PC-3 (cell line): Measurements from ENCODE around the gene CD7. TPM values are rescaled to one million over a fixed set of nuclear protein-coding genes. Genes with fewer than 3 reads are reported as not detected.

Source experiments
- ATAC-seq: fragments of 200-7000 bp; cut with Tn5 transposase; 2 replicates; pipeline ENCODE4 v1.9.1; 2020; ENCODE audit warnings: mild to moderate bottlenecking, moderate library complexity
- BruUV-seq: library from RNA; stranded (reverse); fragments of 400-500 nt; replicated peaks from 2 replicates; lab custom pipeline; 2021; lab: Mats Ljungman, UMichigan
- CTCF ChIA-PET: fragments of 300-600 bp; sonication (Branson Sonifier 250); formaldehyde crosslinking; loops from one replicate; lab custom pipeline; 2022; ENCODE audit warnings: antibody characterized with exemption; lab: Charles Lee
- POLR2A ChIA-PET: fragments of 300-600 bp; sonication (Branson Sonifier 250); formaldehyde crosslinking; loops from one replicate; lab custom pipeline; 2022; ENCODE audit warnings: antibody characterized with exemption; ENCODE audit not compliant: unreplicated experiment; lab: Charles Lee
- DNase-seq: peaks from one replicate; pipeline ENCODE4 v3.0.0-alpha.2; 2015
- H2AFZ ChIP-seq: fragments of 300-600 bp; sonication (generic); 2 replicates; pipeline ENCODE4 v1.6.0; 2016; ENCODE audit warnings: antibody characterized with exemption, low read length
- H3F3A ChIP-seq: fragments of 300-600 bp; sonication (generic); one replicate; pipeline ENCODE4 v1.6.0; 2017; ENCODE audit warnings: antibody characterized with exemption, low read length, control low read depth, mild to moderate bottlenecking; ENCODE audit not compliant: unreplicated experiment
- H3K27ac ChIP-seq: fragments of 300-600 bp; sonication (generic); 2 replicates; pipeline ENCODE4 v1.5.1; 2016; ENCODE audit warnings: mild to moderate bottlenecking, low read length
- H3K27me3 ChIP-seq: fragments of 300-600 bp; sonication (generic); 2 replicates; pipeline ENCODE4 v1.6.1; 2016; ENCODE audit warnings: low read length, mixed read lengths
- H3K36me3 ChIP-seq: fragments of 300-600 bp; sonication (generic); 2 replicates; pipeline ENCODE4 v1.6.1; 2016; ENCODE audit warnings: low read depth, mixed run types, low read length, mixed read lengths
- H3K4me1 ChIP-seq: fragments of 300-600 bp; sonication (generic); 2 replicates; pipeline ENCODE4 v1.5.1; 2016; ENCODE audit warnings: low read length; ENCODE audit not compliant: insufficient read depth
- H3K4me2 ChIP-seq: fragments of 300-600 bp; sonication (generic); 2 replicates; pipeline ENCODE4 v1.6.0; 2016; ENCODE audit warnings: low read length
- H3K4me3 ChIP-seq: fragments of 300-600 bp; sonication (generic); 2 replicates; pipeline ENCODE4 v1.5.1; 2016; ENCODE audit warnings: mild to moderate bottlenecking, low read length, mixed read lengths
- H3K79me2 ChIP-seq: fragments of 300-600 bp; sonication (generic); 2 replicates; pipeline ENCODE4 v1.6.1; 2017; ENCODE audit warnings: low read length, mixed read lengths
- H3K9ac ChIP-seq: fragments of 300-600 bp; sonication (generic); 2 replicates; pipeline ENCODE4 v1.6.0; 2016; ENCODE audit warnings: mild to moderate bottlenecking, low read length
- H3K9me2 ChIP-seq: fragments of 300-600 bp; sonication (generic); replicated peaks from 2 replicates; pipeline ENCODE4 v1.6.1; 2016; ENCODE audit warnings: mixed run types, low read length, mixed read lengths
- H3K9me3 ChIP-seq: fragments of 300-600 bp; sonication (generic); 2 replicates; pipeline ENCODE4 v1.6.1; 2016; ENCODE audit warnings: low read length, mixed read lengths
- H4K20me1 ChIP-seq: fragments of 300-600 bp; sonication (generic); 2 replicates; pipeline ENCODE4 v1.6.1; 2016; ENCODE audit warnings: low read length, mixed read lengths
- CTCF ChIP-seq: fragments of 300-600 bp; sonication (generic); conservative IDR thresholded peaks from 2 replicates; pipeline ENCODE4 v1.5.1; 2017; ENCODE audit warnings: antibody characterized with exemption, low read depth, mild to moderate bottlenecking, low read length
- EZH2 ChIP-seq: fragments of 300-600 bp; sonication (generic); IDR thresholded peaks from one replicate; pipeline ENCODE4 v1.6.1; 2017; ENCODE audit warnings: antibody characterized with exemption, mild to moderate bottlenecking, low read length; ENCODE audit not compliant: unreplicated experiment
- EZH2phosphoT487 ChIP-seq: fragments of 300-600 bp; sonication (generic); IDR thresholded peaks from 2 replicates; pipeline ENCODE4 v1.6.1; 2018; ENCODE audit warnings: mild to moderate bottlenecking, antibody characterized with exemption, low read length, borderline replicate concordance
- intact Hi-C: fragments of 100-400 bp; cut with micrococcal nuclease; formaldehyde crosslinking; loops from 2 replicates; pipeline ENCODE4 v1.9.0; 2023
- total RNA-seq: library from RNA; depleted of rRNA; stranded (reverse); fragments of >200 nt; gene quantifications from 2 replicates; pipeline ENCODE4 v1.2.3, GENCODE V29; 2014

The CD7 gene
- total RNA-seq, 1 experiment from 2014 or later: 0.15 TPM

GRCh38 chr17:82285141-82285540, 32.3 kb downstream of the CD7 start:
- Histone ChIP-seq H3K27ac (no peak overlapping the region), H3K27me3 (no peaks in the 10 kb centered on the region), H4K20me1 (no peaks in the 10 kb centered on the region), H3K79me2 (no peaks in the 10 kb centered on the region), H3K4me2 (no peak overlapping the region), H3K4me1 (peaks cover 63% of the 10 kb centered on the region), H3F3A (peaks cover 11% of the 10 kb centered on the region), H3K36me3 (no peaks in the 10 kb centered on the region), H3K9ac (no peak overlapping the region), H2AFZ (no peak overlapping the region), H3K9me3 (no peaks in the 10 kb centered on the region), H3K9me2 (no peaks in the 10 kb centered on the region), H3K4me3 (no peak overlapping the region)
- ATAC-seq (no peak), DNase-seq (no peak)
- POLR2A ChIA-PET: no interaction called here
- TF ChIP-seq EZH2 (no peak), CTCF (no peak), EZH2phosphoT487 (no peak)
- CTCF ChIA-PET: no interaction called here
- intact Hi-C loops: no loop called here
- no TSS peak for BruUV-seq

GRCh38 chr17:82283208-82283749, 34.1 kb downstream of the CD7 start:
- intact Hi-C loops: no loop called here
- H3K79me2 ChIP-seq: no peaks in the 10 kb centered on the region
- H3K4me3 ChIP-seq: no peak overlapping the region
- ATAC-seq (peak; percentile 37), DNase-seq (peak; percentile 84)
- H3K9me2 ChIP-seq: no peaks in the 10 kb centered on the region
- peak; percentile 95 for TF ChIP-seq EZH2phosphoT487
- no peak for TF ChIP-seq EZH2
- H4K20me1 ChIP-seq: no peaks in the 10 kb centered on the region
- ChIA-PET CTCF (interaction anchor here (0.6 kb wide), 1 partner anchor 77 kb away, joined by 3 read pairs; no protein-coding TSS in a partner anchor), POLR2A (no interaction called here)
- no peaks in the 10 kb centered on the region for H3K9me3 ChIP-seq
- H3K36me3 ChIP-seq: no peaks in the 10 kb centered on the region
- H3K27me3 ChIP-seq: no peaks in the 10 kb centered on the region
- H3F3A ChIP-seq: peaks cover 11% of the 10 kb centered on the region
- peak overlapping the region; percentile 60; the same call in 1 of the 2 replicates for H3K9ac ChIP-seq
- BruUV-seq: no TSS peak
- H3K4me1 ChIP-seq: peaks cover 46% of the 10 kb centered on the region
- peak overlapping the region; percentile 63 for H3K4me2 ChIP-seq
- H2AFZ ChIP-seq: no peak overlapping the region
- peak overlapping the region; percentile 93 for H3K27ac ChIP-seq

- H3K4me3 ChIP-seq: no peak overlapping the region
- TF ChIP-seq EZH2phosphoT487 (no peak), CTCF (no peak), EZH2 (no peak)
- no peaks in the 10 kb centered on the region for H3K79me2 ChIP-seq
- POLR2A ChIA-PET: no interaction called here
- no peaks in the 10 kb centered on the region for H3K9me3 ChIP-seq
- no peaks in the 10 kb centered on the region for H4K20me1 ChIP-seq
- TSS peak; percentile 88 for BruUV-seq
- H3F3A ChIP-seq: peaks cover 3% of the 10 kb centered on the region
- H3K27me3 ChIP-seq: no peaks in the 10 kb centered on the region
- peak; percentile 58 for ATAC-seq
- intact Hi-C loops: no loop called here
- H3K4me1 ChIP-seq: peaks cover 39% of the 10 kb centered on the region
- CTCF ChIA-PET: no interaction called here
- H3K27ac ChIP-seq: peak overlapping the region; percentile 93
- peak overlapping the region; percentile 63 for H3K4me2 ChIP-seq
- no peaks in the 10 kb centered on the region for H3K36me3 ChIP-seq
- peak; percentile 67 for DNase-seq
- H3K9me2 ChIP-seq: no peaks in the 10 kb centered on the region
- peak overlapping the region; percentile 28; the same call in 1 of the 2 replicates for H2AFZ ChIP-seq
- H3K9ac ChIP-seq: peak overlapping the region; percentile 60
These were observed 34.9 kb downstream of the CD7 start for GRCh38 chr17:82282239-82283207.
